HL-60 (cell line): ENCODE results near the gene HOXD8.

Source experiments
- CTCF ChIP-seq: IDR thresholded peaks from one replicate; pipeline ENCODE4 v1.5.1; 2011; ENCODE audit warnings: low read length, control low read depth, inconsistent platforms; ENCODE audit not compliant: insufficient read depth
- GABPA ChIP-seq: IDR thresholded peaks from 2 replicates; pipeline ENCODE4 v1.6.1; 2012; ENCODE audit warnings: low read depth
- POLR2AphosphoS5 ChIP-seq: IDR thresholded peaks from 2 replicates; pipeline ENCODE4 v1.6.1; 2012; ENCODE audit warnings: low read depth
- SPI1 ChIP-seq: IDR thresholded peaks from 2 replicates; pipeline ENCODE4 v1.6.1; 2012; ENCODE audit warnings: low read depth, mild to moderate bottlenecking, borderline replicate concordance

GRCh38 chr2:176096243-176096985 is 33.1 kb upstream of the HOXD8 start:
- no peak for TF ChIP-seq POLR2AphosphoS5
- TF ChIP-seq CTCF, result no peak
- no peak; the same call in 1 of the 2 replicates for TF ChIP-seq SPI1
- TF ChIP-seq GABPA, result no peak
